H1 (cell line): Measurements from ENCODE around the gene SMCP. TPM values are rescaled to one million over a fixed set of nuclear protein-coding genes. Genes with fewer than 3 reads are reported as not detected.

Experiments
- CTCF ChIA-PET: fragments of 300-600 bp; sonication (Branson Sonifier 250); formaldehyde crosslinking; loops from one replicate; lab custom pipeline; 2021; ENCODE audit not compliant: partially characterized antibody; lab: Charles Lee
- POLR2A ChIA-PET: fragments of 300-600 bp; sonication (Branson Sonifier 250); formaldehyde crosslinking; loops from one replicate; lab custom pipeline; 2021; ENCODE audit warnings: inconsistent platforms; ENCODE audit not compliant: partially characterized antibody; lab: Charles Lee
- DNase-seq, 2 experiments: peaks; one replicate each; pipeline versions ENCODE4 v3.0.0 to v3.0.0-alpha.2; 2010 to 2022; ENCODE audit warnings: low spot score in 2 of 2, low read depth in 1 of 2, mixed read lengths in 1 of 2
- FAIRE-seq: peaks from 2 replicates; lab custom pipeline; 2011; peaks lifted over from hg19 to GRCh38; lab: Jason Lieb, UNC
- H2AFZ ChIP-seq: 2 replicates; pipeline ENCODE4 v1.8.1; 2012; ENCODE audit warnings: low read length, inconsistent platforms
- H2AK5ac ChIP-seq: 2 replicates; pipeline ENCODE4 v1.6.1; 2013; ENCODE audit warnings: low read depth, low read length
- H2BK120ac ChIP-seq: replicated peaks from 2 replicates; pipeline ENCODE3; 2013; ENCODE audit warnings: low read depth, low read length, inconsistent platforms
- H2BK12ac ChIP-seq: 2 replicates; pipeline ENCODE4 v1.6.1; 2013; ENCODE audit warnings: low read depth, low read length
- H2BK15ac ChIP-seq: 2 replicates; pipeline ENCODE4 v1.6.1; 2013; ENCODE audit warnings: low read length
- H2BK20ac ChIP-seq: 2 replicates; pipeline ENCODE4 v1.6.1; 2013; ENCODE audit warnings: low read length
- H2BK5ac ChIP-seq: 2 replicates; pipeline ENCODE4 v1.6.1; 2013; ENCODE audit warnings: low read depth, low read length
- H3K14ac ChIP-seq: 2 replicates; pipeline ENCODE4 v1.6.1; 2013; ENCODE audit warnings: inconsistent platforms; ENCODE audit not compliant: insufficient read length
- H3K18ac ChIP-seq: 2 replicates; pipeline ENCODE4 v1.6.1; 2013; ENCODE audit warnings: low read length; ENCODE audit errors: extremely low read depth
- H3K23ac ChIP-seq: 2 replicates; pipeline ENCODE4 v1.6.1; 2013; ENCODE audit warnings: inconsistent platforms; ENCODE audit not compliant: insufficient read length
- H3K23me2 ChIP-seq: 2 replicates; pipeline ENCODE4 v1.6.1; 2013; ENCODE audit warnings: low read depth, low read length
- H3K27ac ChIP-seq: 2 replicates; pipeline ENCODE4 v1.6.1; 2011; ENCODE audit warnings: low read depth, low read length, inconsistent platforms
- H3K27me3 ChIP-seq, 4 experiments: replicated peaks in 1 of 4; 1 replicate in 1 of 4; 2 replicates in 3 of 4; pipeline versions ENCODE4 v1.6.1 to v1.8.1; 2011 to 2013; ENCODE audit warnings: low read length in 3 of 4, mild to moderate bottlenecking in 3 of 4, inconsistent platforms in 2 of 4, mixed read lengths in 2 of 4, moderate library complexity in 1 of 4; ENCODE audit not compliant: control insufficient read depth in 3 of 4, insufficient read depth in 3 of 4; ENCODE audit errors: extremely low read depth in 1 of 4
- H3K36me3 ChIP-seq, 4 experiments: 2 replicates each; pipeline versions ENCODE4 v1.6.1 to v1.8.1; 2011 to 2013; ENCODE audit warnings: mild to moderate bottlenecking in 4 of 4, low read length in 3 of 4, moderate library complexity in 2 of 4, control low read depth in 1 of 4, inconsistent platforms in 1 of 4; ENCODE audit not compliant: insufficient read depth in 4 of 4, control insufficient read depth in 2 of 4
- H3K4ac ChIP-seq: replicated peaks from 2 replicates; pipeline ENCODE3; 2013; ENCODE audit warnings: low read length, low read depth, mixed read lengths, inconsistent platforms; ENCODE audit not compliant: insufficient read length
- H3K4me1 ChIP-seq, 4 experiments: replicated peaks in 1 of 4; 1 replicate in 1 of 4; 2 replicates in 3 of 4; pipeline versions ENCODE4 v1.6.1 to v1.8.1; 2011 to 2013; ENCODE audit warnings: low read length in 3 of 4, inconsistent platforms in 2 of 4, mixed read lengths in 1 of 4; ENCODE audit not compliant: insufficient read depth in 4 of 4, control insufficient read depth in 3 of 4
- H3K4me2 ChIP-seq, 2 experiments: 2 replicates each; pipeline versions ENCODE4 v1.6.1 to v1.8.1; 2011 to 2013; ENCODE audit warnings: low read depth in 2 of 2, low read length in 2 of 2, control low read depth in 1 of 2, inconsistent platforms in 1 of 2, mild to moderate bottlenecking in 1 of 2; ENCODE audit not compliant: insufficient read depth in 1 of 2
- H3K4me3 ChIP-seq, 4 experiments: fragments of 200-600, 300-600 bp in 1 of 4; sonication (generic), shearing (Covaris generic), sonication (Bioruptor Twin) in 1 of 4; 2 replicates each; pipeline versions ENCODE4 v1.5.1 to v1.8.1; 2011 to 2016; ENCODE audit warnings: low read length in 4 of 4, low read depth in 3 of 4, control low read depth in 2 of 4, inconsistent platforms in 2 of 4, mild to moderate bottlenecking in 2 of 4, mixed read lengths in 1 of 4, moderate library complexity in 1 of 4; ENCODE audit not compliant: insufficient read depth in 2 of 4; ENCODE audit errors: extremely low read depth in 1 of 4
- H3K56ac ChIP-seq: replicated peaks from 2 replicates; pipeline ENCODE3; 2013; ENCODE audit warnings: low read depth, mild to moderate bottlenecking, mixed read lengths, low read length, inconsistent platforms; ENCODE audit not compliant: insufficient read length
- H3K79me1 ChIP-seq: 2 replicates; pipeline ENCODE4 v1.6.1; 2013; ENCODE audit warnings: low read depth, low read length, control low read depth
- H3K79me2 ChIP-seq, 2 experiments: 2 replicates each; pipeline versions ENCODE4 v1.6.1 to v1.8.1; 2012 to 2013; ENCODE audit warnings: low read length in 2 of 2, mild to moderate bottlenecking in 2 of 2, inconsistent platforms in 1 of 2; ENCODE audit not compliant: insufficient read depth in 2 of 2, control insufficient read depth in 1 of 2
- H3K9ac ChIP-seq, 4 experiments: replicated peaks in 1 of 4; 1 replicate in 1 of 4; 2 replicates in 3 of 4; pipeline versions ENCODE4 v1.6.1 to v1.8.1; 2011 to 2013; ENCODE audit warnings: low read depth in 3 of 4, low read length in 3 of 4, control low read depth in 2 of 4, mild to moderate bottlenecking in 2 of 4, moderate library complexity in 2 of 4, inconsistent platforms in 1 of 4; ENCODE audit errors: extremely low read depth in 1 of 4
- H3K9me3 ChIP-seq, 2 experiments: 2 replicates each; pipeline versions ENCODE4 v1.6.1 to v1.8.1; 2012 to 2013; ENCODE audit warnings: mild to moderate bottlenecking in 2 of 2, moderate library complexity in 2 of 2, control low read depth in 1 of 2, inconsistent platforms in 1 of 2, low read depth in 1 of 2, low read length in 1 of 2, mixed read lengths in 1 of 2; ENCODE audit not compliant: insufficient read depth in 2 of 2
- H4K20me1 ChIP-seq, 2 experiments: replicated peaks in 1 of 2; 2 replicates each; pipeline versions ENCODE3 to v1.8.1; 2011 to 2013; ENCODE audit warnings: inconsistent platforms in 2 of 2, low read length in 2 of 2, mild to moderate bottlenecking in 1 of 2; ENCODE audit not compliant: insufficient read depth in 2 of 2, control insufficient read depth in 1 of 2
- H4K5ac ChIP-seq: 2 replicates; pipeline ENCODE4 v1.6.1; 2013; ENCODE audit warnings: low read length, low read depth, mixed read lengths, inconsistent platforms; ENCODE audit not compliant: insufficient read length
- H4K8ac ChIP-seq: 2 replicates; pipeline ENCODE4 v1.8.0; 2013; ENCODE audit warnings: mild to moderate bottlenecking, moderate library complexity, low read length, inconsistent platforms; ENCODE audit not compliant: insufficient read depth; ENCODE audit errors: extremely low read depth
- H4K91ac ChIP-seq: replicated peaks from 2 replicates; pipeline ENCODE3; 2013; ENCODE audit warnings: low read length, mixed read lengths, inconsistent platforms; ENCODE audit not compliant: insufficient read length
- JUND ChIP-seq: IDR thresholded peaks from 2 replicates; pipeline ENCODE4 v1.6.1; 2011; ENCODE audit warnings: mild to moderate bottlenecking, improper control_type of control experiment, low read length
- polyA plus RNA-seq, 7 experiments: library from polyadenylated mRNA; depleted of rRNA in 3 of 7; stranded (reverse) in 5 of 7; unstranded in 2 of 7; fragments of >200 nt in 5 of 7; fragments of 200-250 nt in 2 of 7; gene quantifications; 1 replicate in 5 of 7; 2 replicates in 1 of 7; 4 replicates in 1 of 7; pipeline versions ENCODE4 v1.2.1 to v1.2.3, GENCODE V29; 2011 to 2013; ENCODE audit warnings: missing spikeins in 2 of 7, mixed read lengths in 2 of 7
- total RNA-seq: library from RNA; stranded (reverse); fragmentation: NEBNext Ultra II Directional; extraction: Animal tissue kit (Norgen Biotek cat#: 25700); gene quantifications from 2 replicates; pipeline ENCODE4 v1.2.1, GENCODE V29; 2021

Gene SMCP
- total and polyA plus RNA-seq, 2 of the 8 experiments (the other 6 are each of a cell fraction or from before 2014, with no cell fraction given): not detected

GRCh38 chr1:152919071-152919470 lies 40.9 kb downstream of the SMCP start:
- FAIRE-seq (no peak), DNase-seq (no peak)
- Histone ChIP-seq H4K5ac (no peak overlapping the region), H4K20me1 (no peaks in the 10 kb centered on the region), H3K9ac (no peak overlapping the region), H4K91ac (no peak overlapping the region), H2BK120ac (no peak overlapping the region), H3K4me3 (no peak overlapping the region), H3K4ac (no peak overlapping the region), H3K27ac (no peak overlapping the region), H3K56ac (no peak overlapping the region), H3K4me2 (no peak overlapping the region), H3K14ac (no peak overlapping the region), H3K23ac (no peak overlapping the region), H3K9me3 (no peaks in the 10 kb centered on the region), H2BK20ac (no peak overlapping the region), H3K36me3 (no peaks in the 10 kb centered on the region), H3K79me2 (no peaks in the 10 kb centered on the region), H2AK5ac (no peak overlapping the region), H2BK5ac (no peak overlapping the region), H2BK12ac (no peak overlapping the region), H3K27me3 (no peaks in the 10 kb centered on the region), H3K18ac (no peak overlapping the region), H3K79me1 (no peaks in the 10 kb centered on the region), H2AFZ (no peak overlapping the region), H4K8ac (no peak overlapping the region), H2BK15ac (no peak overlapping the region), H3K23me2 (no peaks in the 10 kb centered on the region), H3K4me1 (no peaks in the 10 kb centered on the region)
- TF ChIP-seq JUND: no peak
- ChIA-PET POLR2A (no interaction called here), CTCF (interaction anchor here (0.6 to 1.1 kb wide), 3 partner anchors 17 to 274 kb away, joined by 3 to 4 read pairs (median 3); no protein-coding TSS in a partner anchor)
